H1 (cell line): Measurements from ENCODE around the gene VNN1. TPM values are rescaled to one million over a fixed set of nuclear protein-coding genes. Genes with fewer than 3 reads are reported as not detected.

Experiments
- CTCF ChIA-PET: fragments of 300-600 bp; sonication (Branson Sonifier 250); formaldehyde crosslinking; loops from one replicate; lab custom pipeline; 2021; ENCODE audit not compliant: partially characterized antibody; lab: Charles Lee
- POLR2A ChIA-PET: fragments of 300-600 bp; sonication (Branson Sonifier 250); formaldehyde crosslinking; loops from one replicate; lab custom pipeline; 2021; ENCODE audit warnings: inconsistent platforms; ENCODE audit not compliant: partially characterized antibody; lab: Charles Lee
- DNase-seq, 2 experiments: peaks; one replicate each; pipeline versions ENCODE4 v3.0.0 to v3.0.0-alpha.2; 2010 to 2022; ENCODE audit warnings: low spot score in 2 of 2, low read depth in 1 of 2, mixed read lengths in 1 of 2
- FAIRE-seq: peaks from 2 replicates; lab custom pipeline; 2011; peaks lifted over from hg19 to GRCh38; lab: Jason Lieb, UNC
- H2AFZ ChIP-seq: 2 replicates; pipeline ENCODE4 v1.8.1; 2012; ENCODE audit warnings: low read length, inconsistent platforms
- H2AK5ac ChIP-seq: 2 replicates; pipeline ENCODE4 v1.6.1; 2013; ENCODE audit warnings: low read depth, low read length
- H2BK120ac ChIP-seq: replicated peaks from 2 replicates; pipeline ENCODE3; 2013; ENCODE audit warnings: low read depth, low read length, inconsistent platforms
- H2BK12ac ChIP-seq: 2 replicates; pipeline ENCODE4 v1.6.1; 2013; ENCODE audit warnings: low read depth, low read length
- H2BK15ac ChIP-seq: 2 replicates; pipeline ENCODE4 v1.6.1; 2013; ENCODE audit warnings: low read length
- H2BK20ac ChIP-seq: 2 replicates; pipeline ENCODE4 v1.6.1; 2013; ENCODE audit warnings: low read length
- H2BK5ac ChIP-seq: 2 replicates; pipeline ENCODE4 v1.6.1; 2013; ENCODE audit warnings: low read depth, low read length
- H3K14ac ChIP-seq: 2 replicates; pipeline ENCODE4 v1.6.1; 2013; ENCODE audit warnings: inconsistent platforms; ENCODE audit not compliant: insufficient read length
- H3K18ac ChIP-seq: 2 replicates; pipeline ENCODE4 v1.6.1; 2013; ENCODE audit warnings: low read length; ENCODE audit errors: extremely low read depth
- H3K23ac ChIP-seq: 2 replicates; pipeline ENCODE4 v1.6.1; 2013; ENCODE audit warnings: inconsistent platforms; ENCODE audit not compliant: insufficient read length
- H3K23me2 ChIP-seq: 2 replicates; pipeline ENCODE4 v1.6.1; 2013; ENCODE audit warnings: low read depth, low read length
- H3K27ac ChIP-seq: 2 replicates; pipeline ENCODE4 v1.6.1; 2011; ENCODE audit warnings: low read depth, low read length, inconsistent platforms
- H3K27me3 ChIP-seq, 4 experiments: replicated peaks in 1 of 4; 1 replicate in 1 of 4; 2 replicates in 3 of 4; pipeline versions ENCODE4 v1.6.1 to v1.8.1; 2011 to 2013; ENCODE audit warnings: low read length in 3 of 4, mild to moderate bottlenecking in 3 of 4, inconsistent platforms in 2 of 4, mixed read lengths in 2 of 4, moderate library complexity in 1 of 4; ENCODE audit not compliant: control insufficient read depth in 3 of 4, insufficient read depth in 3 of 4; ENCODE audit errors: extremely low read depth in 1 of 4
- H3K36me3 ChIP-seq, 4 experiments: 2 replicates each; pipeline versions ENCODE4 v1.6.1 to v1.8.1; 2011 to 2013; ENCODE audit warnings: mild to moderate bottlenecking in 4 of 4, low read length in 3 of 4, moderate library complexity in 2 of 4, control low read depth in 1 of 4, inconsistent platforms in 1 of 4; ENCODE audit not compliant: insufficient read depth in 4 of 4, control insufficient read depth in 2 of 4
- H3K4ac ChIP-seq: replicated peaks from 2 replicates; pipeline ENCODE3; 2013; ENCODE audit warnings: low read length, low read depth, mixed read lengths, inconsistent platforms; ENCODE audit not compliant: insufficient read length
- H3K4me1 ChIP-seq, 4 experiments: replicated peaks in 1 of 4; 1 replicate in 1 of 4; 2 replicates in 3 of 4; pipeline versions ENCODE4 v1.6.1 to v1.8.1; 2011 to 2013; ENCODE audit warnings: low read length in 3 of 4, inconsistent platforms in 2 of 4, mixed read lengths in 1 of 4; ENCODE audit not compliant: insufficient read depth in 4 of 4, control insufficient read depth in 3 of 4
- H3K4me2 ChIP-seq, 2 experiments: 2 replicates each; pipeline versions ENCODE4 v1.6.1 to v1.8.1; 2011 to 2013; ENCODE audit warnings: low read depth in 2 of 2, low read length in 2 of 2, control low read depth in 1 of 2, inconsistent platforms in 1 of 2, mild to moderate bottlenecking in 1 of 2; ENCODE audit not compliant: insufficient read depth in 1 of 2
- H3K4me3 ChIP-seq, 4 experiments: fragments of 200-600, 300-600 bp in 1 of 4; sonication (generic), shearing (Covaris generic), sonication (Bioruptor Twin) in 1 of 4; 2 replicates each; pipeline versions ENCODE4 v1.5.1 to v1.8.1; 2011 to 2016; ENCODE audit warnings: low read length in 4 of 4, low read depth in 3 of 4, control low read depth in 2 of 4, inconsistent platforms in 2 of 4, mild to moderate bottlenecking in 2 of 4, mixed read lengths in 1 of 4, moderate library complexity in 1 of 4; ENCODE audit not compliant: insufficient read depth in 2 of 4; ENCODE audit errors: extremely low read depth in 1 of 4
- H3K56ac ChIP-seq: replicated peaks from 2 replicates; pipeline ENCODE3; 2013; ENCODE audit warnings: low read depth, mild to moderate bottlenecking, mixed read lengths, low read length, inconsistent platforms; ENCODE audit not compliant: insufficient read length
- H3K79me1 ChIP-seq: 2 replicates; pipeline ENCODE4 v1.6.1; 2013; ENCODE audit warnings: low read depth, low read length, control low read depth
- H3K79me2 ChIP-seq, 2 experiments: 2 replicates each; pipeline versions ENCODE4 v1.6.1 to v1.8.1; 2012 to 2013; ENCODE audit warnings: low read length in 2 of 2, mild to moderate bottlenecking in 2 of 2, inconsistent platforms in 1 of 2; ENCODE audit not compliant: insufficient read depth in 2 of 2, control insufficient read depth in 1 of 2
- H3K9ac ChIP-seq, 4 experiments: replicated peaks in 1 of 4; 1 replicate in 1 of 4; 2 replicates in 3 of 4; pipeline versions ENCODE4 v1.6.1 to v1.8.1; 2011 to 2013; ENCODE audit warnings: low read depth in 3 of 4, low read length in 3 of 4, control low read depth in 2 of 4, mild to moderate bottlenecking in 2 of 4, moderate library complexity in 2 of 4, inconsistent platforms in 1 of 4; ENCODE audit errors: extremely low read depth in 1 of 4
- H3K9me3 ChIP-seq, 2 experiments: 2 replicates each; pipeline versions ENCODE4 v1.6.1 to v1.8.1; 2012 to 2013; ENCODE audit warnings: mild to moderate bottlenecking in 2 of 2, moderate library complexity in 2 of 2, control low read depth in 1 of 2, inconsistent platforms in 1 of 2, low read depth in 1 of 2, low read length in 1 of 2, mixed read lengths in 1 of 2; ENCODE audit not compliant: insufficient read depth in 2 of 2
- H4K20me1 ChIP-seq, 2 experiments: replicated peaks in 1 of 2; 2 replicates each; pipeline versions ENCODE3 to v1.8.1; 2011 to 2013; ENCODE audit warnings: inconsistent platforms in 2 of 2, low read length in 2 of 2, mild to moderate bottlenecking in 1 of 2; ENCODE audit not compliant: insufficient read depth in 2 of 2, control insufficient read depth in 1 of 2
- H4K5ac ChIP-seq: 2 replicates; pipeline ENCODE4 v1.6.1; 2013; ENCODE audit warnings: low read length, low read depth, mixed read lengths, inconsistent platforms; ENCODE audit not compliant: insufficient read length
- H4K8ac ChIP-seq: 2 replicates; pipeline ENCODE4 v1.8.0; 2013; ENCODE audit warnings: mild to moderate bottlenecking, moderate library complexity, low read length, inconsistent platforms; ENCODE audit not compliant: insufficient read depth; ENCODE audit errors: extremely low read depth
- H4K91ac ChIP-seq: replicated peaks from 2 replicates; pipeline ENCODE3; 2013; ENCODE audit warnings: low read length, mixed read lengths, inconsistent platforms; ENCODE audit not compliant: insufficient read length
- ASH2L ChIP-seq: fragments of 200-600, 300-600 bp; sonication (generic); IDR thresholded peaks from one replicate; pipeline ENCODE4 v1.7.1; 2017; ENCODE audit warnings: low read length
- HDAC6 ChIP-seq: IDR thresholded peaks from one replicate; pipeline ENCODE4 v1.7.1; 2012; ENCODE audit warnings: low read depth, mild to moderate bottlenecking, inconsistent platforms, low read length, moderate library complexity
- PHF8 ChIP-seq: fragments of 200-600 bp; sonication (generic); conservative IDR thresholded peaks from 2 replicates; pipeline ENCODE4 v1.7.1; 2012; ENCODE audit warnings: low read depth, mild to moderate bottlenecking, inconsistent platforms, low read length, moderate library complexity
- RNF2 ChIP-seq: fragments of 200-900, 300-1000 bp; sonication (generic); IDR thresholded peaks from 2 replicates; pipeline ENCODE4 v1.7.1; 2016; ENCODE audit warnings: borderline replicate concordance, low read depth, mild to moderate bottlenecking, antibody characterized with exemption, low read length; ENCODE audit not compliant: poor library complexity, severe bottlenecking; ENCODE audit errors: missing control alignments
- SP1 ChIP-seq: IDR thresholded peaks from 2 replicates; pipeline ENCODE4 v1.6.1; 2011; ENCODE audit warnings: low read depth, low read length
- SP2 ChIP-seq: IDR thresholded peaks from 2 replicates; pipeline ENCODE4 v1.6.1; 2012; ENCODE audit warnings: mild to moderate bottlenecking, low read length, inconsistent platforms
- TAF7 ChIP-seq: optimal IDR thresholded peaks from 2 replicates; pipeline ENCODE3; 2011; ENCODE audit warnings: low read depth, mild to moderate bottlenecking, inconsistent platforms, low read length, moderate library complexity, borderline replicate concordance
- TBP ChIP-seq: IDR thresholded peaks from 2 replicates; pipeline ENCODE4 v1.6.1; 2011; ENCODE audit warnings: low read depth, low read length, improper control_type of control experiment
- WGBS, 2 experiments: shearing (Covaris generic) in 1 of 2; methylation state at CpG; one replicate each; pipeline versions ENCODE4 v1.1.6 to v1.1.7; 2013 to 2015; ENCODE audit warnings: low lambda C conversion rate in 2 of 2, mixed read lengths in 2 of 2, inconsistent platforms in 1 of 2, low coverage in 1 of 2, missing lambda C conversion rate in 1 of 2; ENCODE audit not compliant: insufficient replicate concordance in 2 of 2, insufficient coverage in 1 of 2, insufficient read length in 1 of 2; ENCODE audit errors: extremely low coverage in 1 of 2, missing lambda C conversion rate in 1 of 2; 5-methylcytosine and 5-hydroxymethylcytosine counted together
- long read RNA-seq, 2 experiments: library from RNA in 1 of 2; library from capped mRNA in 1 of 2; stranded (forward); transcript quantifications; one replicate each; pipeline ENCODE4 v2.0.0, GENCODE V29; 2021; ENCODE audit warnings: inconsistent platforms in 1 of 2
- polyA minus RNA-seq, 3 experiments: library from RNA; depleted of rRNA, polyadenylated mRNA; stranded (reverse); fragments of >200 nt; gene quantifications; 1 replicate in 2 of 3; 2 replicates in 1 of 3; pipeline ENCODE4 v1.2.3, GENCODE V29; 2011
- polyA plus RNA-seq, 7 experiments: library from polyadenylated mRNA; depleted of rRNA in 3 of 7; stranded (reverse) in 5 of 7; unstranded in 2 of 7; fragments of >200 nt in 5 of 7; fragments of 200-250 nt in 2 of 7; gene quantifications; 1 replicate in 5 of 7; 2 replicates in 1 of 7; 4 replicates in 1 of 7; pipeline versions ENCODE4 v1.2.1 to v1.2.3, GENCODE V29; 2011 to 2013; ENCODE audit warnings: missing spikeins in 2 of 7, mixed read lengths in 2 of 7
- total RNA-seq: library from RNA; stranded (reverse); fragmentation: NEBNext Ultra II Directional; extraction: Animal tissue kit (Norgen Biotek cat#: 25700); gene quantifications from 2 replicates; pipeline ENCODE4 v1.2.1, GENCODE V29; 2021

The VNN1 gene, protein sequence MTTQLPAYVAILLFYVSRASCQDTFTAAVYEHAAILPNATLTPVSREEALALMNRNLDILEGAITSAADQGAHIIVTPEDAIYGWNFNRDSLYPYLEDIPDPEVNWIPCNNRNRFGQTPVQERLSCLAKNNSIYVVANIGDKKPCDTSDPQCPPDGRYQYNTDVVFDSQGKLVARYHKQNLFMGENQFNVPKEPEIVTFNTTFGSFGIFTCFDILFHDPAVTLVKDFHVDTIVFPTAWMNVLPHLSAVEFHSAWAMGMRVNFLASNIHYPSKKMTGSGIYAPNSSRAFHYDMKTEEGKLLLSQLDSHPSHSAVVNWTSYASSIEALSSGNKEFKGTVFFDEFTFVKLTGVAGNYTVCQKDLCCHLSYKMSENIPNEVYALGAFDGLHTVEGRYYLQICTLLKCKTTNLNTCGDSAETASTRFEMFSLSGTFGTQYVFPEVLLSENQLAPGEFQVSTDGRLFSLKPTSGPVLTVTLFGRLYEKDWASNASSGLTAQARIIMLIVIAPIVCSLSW
- not detected in 2 replicates for total RNA-seq
- polyA plus RNA-seq (2011; rRNA removed), result not detected in 2 replicates
- not detected for polyA plus RNA-seq (2011; cell fraction: cytosol; rRNA removed)
- not detected for polyA plus RNA-seq (2011; cell fraction: nucleus; rRNA removed)
- not detected in 4 replicates for polyA plus RNA-seq (2012, experiment 1 of 2)
- not detected for polyA plus RNA-seq (2012, experiment 2 of 2)
- polyA plus RNA-seq (2013, experiment 1 of 2), result not detected
- polyA plus RNA-seq (2013, experiment 2 of 2), result 0.02 TPM
- not detected in 2 replicates for polyA minus RNA-seq (2011; rRNA and poly(A)+ RNA removed)
- polyA minus RNA-seq (2011; cell fraction: cytosol; rRNA and poly(A)+ RNA removed), result not detected
- not detected for polyA minus RNA-seq (2011; cell fraction: nucleus; rRNA and poly(A)+ RNA removed)
- long read RNA-seq, experiment 1, result 0 reads
- long read RNA-seq, experiment 2, result 0 reads

DNA sequence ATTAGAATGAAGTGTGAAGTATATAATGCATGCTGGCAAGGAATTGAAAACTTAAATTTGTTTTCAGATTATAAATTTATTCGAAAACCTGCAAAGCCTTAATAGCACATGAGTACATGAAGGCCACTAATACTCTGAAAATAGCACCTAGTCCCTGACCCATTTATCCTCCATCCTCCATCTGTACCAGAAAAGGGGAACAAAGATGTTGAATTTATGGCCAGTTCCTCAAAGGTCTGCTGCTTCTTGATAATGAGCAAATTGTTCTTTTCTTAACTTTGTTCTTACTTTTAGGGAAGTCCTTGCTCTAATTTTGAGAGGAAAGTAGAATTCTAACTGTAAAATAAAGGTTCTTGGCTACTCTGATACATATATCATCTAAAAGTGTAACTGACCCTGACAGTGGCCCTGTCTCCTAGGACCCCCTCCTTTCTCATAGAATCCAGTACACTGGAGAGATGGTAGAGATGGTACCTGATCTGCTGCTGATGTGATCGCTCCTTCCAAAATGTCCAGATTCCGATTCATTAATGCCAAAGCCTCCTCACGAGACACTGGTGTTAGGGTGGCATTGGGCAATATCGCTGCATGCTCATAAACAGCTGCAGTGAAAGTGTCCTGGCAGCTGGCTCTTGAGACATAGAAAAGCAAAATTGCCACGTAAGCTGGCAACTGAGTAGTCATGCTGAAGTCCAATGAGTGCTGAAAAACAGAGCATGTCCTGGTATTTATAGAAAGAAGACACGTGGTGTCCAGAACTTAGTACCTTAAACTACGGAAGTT is at the start of gene VNN1:
VNN1 (minus strand) TSS at position 704 of the 783 bp plus-strand sequence; CDS start at position 684, 20 bp downstream.
- no peaks in the 10 kb centered on the region for H3K4me1 ChIP-seq
- H4K5ac ChIP-seq, result no peak within 1 kb of the TSS
- no peaks in the 10 kb centered on the region for H3K79me2 ChIP-seq
- H4K20me1 ChIP-seq, result no peaks in the 10 kb centered on the region
- no peaks in the 10 kb centered on the region for H3K79me1 ChIP-seq
- H2BK20ac ChIP-seq, result no peak within 1 kb of the TSS
- 90% methylated on average over 8 of the region's 8 CpGs; no CpG with 5 or more reads in 1 of the 2 experiments for WGBS, 2 experiments
- FAIRE-seq, result no peak
- no peak within 1 kb of the TSS for H2AFZ ChIP-seq
- no peak within 1 kb of the TSS for H4K91ac ChIP-seq
- CTCF ChIA-PET, result interaction anchor here (0.8 to 7.0 kb wide), 7 partner anchors 11 to 434 kb away, joined by 3 to 38 read pairs (median 6); no protein-coding TSS in a partner anchor
- H3K4ac ChIP-seq, result no peak within 1 kb of the TSS
- H3K23me2 ChIP-seq, result no peaks in the 10 kb centered on the region
- H4K8ac ChIP-seq, result no peak within 1 kb of the TSS
- no peak within 1 kb of the TSS for H2BK15ac ChIP-seq
- no peak within 1 kb of the TSS for H2AK5ac ChIP-seq
- no peaks in the 10 kb centered on the region for H3K36me3 ChIP-seq
- POLR2A ChIA-PET, result no interaction called here
- no peak within 1 kb of the TSS for H3K9ac ChIP-seq
- no peaks in the 10 kb centered on the region for H3K9me3 ChIP-seq
- no peak within 1 kb of the TSS for H3K4me2 ChIP-seq
- H3K4me3 ChIP-seq, result no peak within 1 kb of the TSS
- no peak within 1 kb of the TSS for H2BK5ac ChIP-seq
- no peak within 1 kb of the TSS for H3K23ac ChIP-seq
- no peaks in the 10 kb centered on the region for H3K27me3 ChIP-seq
- H3K14ac ChIP-seq, result no peak within 1 kb of the TSS
- no peak within 1 kb of the TSS for H2BK12ac ChIP-seq
- no peak within 1 kb of the TSS for H3K56ac ChIP-seq
- H3K18ac ChIP-seq, result no peak within 1 kb of the TSS
- no peak within 1 kb of the TSS for H3K27ac ChIP-seq
- no peak for DNase-seq
- no peak within 1 kb of the TSS for H2BK120ac ChIP-seq
- TF ChIP-seq SP1, result no peak
- no peak for TF ChIP-seq SP2
- no peak for TF ChIP-seq TBP
- no peak for TF ChIP-seq TAF7
- TF ChIP-seq PHF8, result no peak
- no peak for TF ChIP-seq HDAC6
- no peak for TF ChIP-seq RNF2
- TF ChIP-seq ASH2L, result no peak
